ENCODE data around the gene NF2. TPM values are rescaled to one million over a fixed set of nuclear protein-coding genes. Genes with fewer than 3 reads are reported as not detected.
"Not testable (repeated sequence)": the region's sequence is repeated elsewhere in the genome, so short reads cannot be mapped to it uniquely, and the experiment has no call there.

The NF2 gene
- total RNA-seq, 3 donors from 2014 or later: 21.1 to 36.1 (median 31.8) TPM

DNA sequence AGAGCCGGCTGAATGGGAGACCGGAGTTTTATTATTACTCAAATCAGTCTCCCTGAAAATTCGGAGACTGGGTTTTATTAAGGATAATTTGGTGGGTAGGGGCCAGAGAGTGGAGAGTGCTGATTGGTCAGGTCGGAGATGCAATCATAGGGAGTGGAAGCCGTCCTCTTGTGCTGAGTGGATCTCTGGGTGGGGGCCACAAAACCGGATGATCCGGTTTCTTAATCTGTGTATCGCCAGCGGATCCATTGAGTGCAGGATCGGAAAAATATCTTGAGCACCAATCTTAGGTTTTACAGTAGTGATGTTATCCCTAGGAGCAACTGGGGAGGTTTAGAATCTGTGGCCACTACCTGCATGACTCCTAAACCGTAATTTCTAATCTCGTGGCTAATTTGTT lies 21.6 kb upstream of the NF2 start:
- no peak for DNase-seq (ENCODE audit: low spot score in 2 of 2)
- intact Hi-C loops (cut with DNase I; ENCODE audit: low total_unique reads): no loop called here
- H3K36me3 ChIP-seq: no peaks in the 10 kb centered on the region
- H3K27me3 ChIP-seq: no peaks in the 10 kb centered on the region
- H3K4me1 ChIP-seq: no peaks in the 10 kb centered on the region
- TF ChIP-seq, protein P1, sequence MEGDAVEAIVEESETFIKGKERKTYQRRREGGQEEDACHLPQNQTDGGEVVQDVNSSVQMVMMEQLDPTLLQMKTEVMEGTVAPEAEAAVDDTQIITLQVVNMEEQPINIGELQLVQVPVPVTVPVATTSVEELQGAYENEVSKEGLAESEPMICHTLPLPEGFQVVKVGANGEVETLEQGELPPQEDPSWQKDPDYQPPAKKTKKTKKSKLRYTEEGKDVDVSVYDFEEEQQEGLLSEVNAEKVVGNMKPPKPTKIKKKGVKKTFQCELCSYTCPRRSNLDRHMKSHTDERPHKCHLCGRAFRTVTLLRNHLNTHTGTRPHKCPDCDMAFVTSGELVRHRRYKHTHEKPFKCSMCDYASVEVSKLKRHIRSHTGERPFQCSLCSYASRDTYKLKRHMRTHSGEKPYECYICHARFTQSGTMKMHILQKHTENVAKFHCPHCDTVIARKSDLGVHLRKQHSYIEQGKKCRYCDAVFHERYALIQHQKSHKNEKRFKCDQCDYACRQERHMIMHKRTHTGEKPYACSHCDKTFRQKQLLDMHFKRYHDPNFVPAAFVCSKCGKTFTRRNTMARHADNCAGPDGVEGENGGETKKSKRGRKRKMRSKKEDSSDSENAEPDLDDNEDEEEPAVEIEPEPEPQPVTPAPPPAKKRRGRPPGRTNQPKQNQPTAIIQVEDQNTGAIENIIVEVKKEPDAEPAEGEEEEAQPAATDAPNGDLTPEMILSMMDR (IDR thresholded peaks at IDR 0.05): no peak
- TF ChIP-seq POLR2A (IDR thresholded peaks at IDR 0.05): no peak
- TF ChIP-seq POLR2AphosphoS5 (IDR thresholded peaks at IDR 0.05): no peak
- H3K27ac ChIP-seq: peak overlapping the region in 1 of 2 donors; percentile 89
- H3K9me3 ChIP-seq: no peaks in the 10 kb centered on the region
- peak overlapping the region in 2 of 3 donors; percentile 70 to 88 for H3K4me3 ChIP-seq

DNA sequence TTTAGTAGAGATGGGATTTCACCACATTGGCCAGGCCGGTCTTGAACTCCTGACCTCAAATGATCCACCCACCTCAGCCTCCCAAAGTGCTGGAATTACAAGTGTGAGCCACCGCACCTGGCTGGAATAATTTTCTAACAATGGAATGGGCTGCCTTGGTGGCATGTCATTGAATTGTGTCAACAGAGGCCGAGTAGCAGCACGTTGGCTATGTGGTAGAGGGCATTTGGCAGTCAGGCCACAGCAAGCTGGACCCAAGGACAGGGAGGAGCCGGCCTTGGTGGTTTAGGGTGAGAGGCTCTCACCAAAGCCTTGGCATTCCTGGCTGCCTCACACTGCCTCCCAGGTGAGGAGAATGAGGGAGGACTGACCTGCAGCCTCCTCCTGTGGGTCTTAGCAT lies 18.5 kb upstream of the NF2 start:
- H3K4me3 ChIP-seq: no peak overlapping the region
- no peaks in the 10 kb centered on the region for H3K36me3 ChIP-seq
- intact Hi-C loops (cut with DNase I; ENCODE audit: low total_unique reads): no loop called here
- H3K27me3 ChIP-seq: no peaks in the 10 kb centered on the region
- DNase-seq (ENCODE audit: low spot score in 2 of 2): no peak
- no peaks in the 10 kb centered on the region for H3K4me1 ChIP-seq
- H3K27ac ChIP-seq: no peak overlapping the region
- H3K9me3 ChIP-seq: no peaks in the 10 kb centered on the region
- TF ChIP-seq POLR2AphosphoS5 (IDR thresholded peaks at IDR 0.05): no peak
- TF ChIP-seq, protein P1 (IDR thresholded peaks at IDR 0.05): no peak
- TF ChIP-seq POLR2A (IDR thresholded peaks at IDR 0.05): no peak

DNA sequence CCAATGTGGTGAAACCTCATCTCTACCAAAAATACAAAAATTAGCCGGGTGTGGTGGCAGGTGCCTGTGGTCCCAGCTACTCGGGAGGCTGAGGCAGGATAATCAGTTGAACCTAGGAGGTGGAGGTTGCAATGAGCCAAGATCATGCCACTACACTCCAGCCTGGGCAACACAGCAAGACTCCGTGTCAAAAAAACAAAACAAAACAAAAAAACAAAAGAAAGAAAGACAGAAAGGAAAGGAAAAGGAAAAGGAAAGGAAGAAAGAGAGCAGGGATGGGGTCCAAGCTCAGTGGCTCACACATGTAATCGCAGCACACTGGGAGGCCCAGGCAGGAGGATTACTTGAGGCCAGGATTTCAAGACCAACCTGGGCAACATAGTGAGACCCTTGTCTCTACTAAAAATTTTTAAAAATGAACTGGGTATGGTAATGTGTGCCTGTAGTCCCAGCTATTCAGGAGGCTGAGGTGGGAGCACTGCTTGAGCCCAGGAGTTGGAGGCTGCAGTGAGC lies 17.2 kb upstream of the NF2 start:
- H3K9me3 ChIP-seq; H3K27ac ChIP-seq; H3K4me1 ChIP-seq; H3K4me3 ChIP-seq; H3K36me3 ChIP-seq; DNase-seq (ENCODE audit: low spot score in 2 of 2); H3K27me3 ChIP-seq; intact Hi-C loops (cut with DNase I; ENCODE audit: low total_unique reads): not testable (repeated sequence)

DNA sequence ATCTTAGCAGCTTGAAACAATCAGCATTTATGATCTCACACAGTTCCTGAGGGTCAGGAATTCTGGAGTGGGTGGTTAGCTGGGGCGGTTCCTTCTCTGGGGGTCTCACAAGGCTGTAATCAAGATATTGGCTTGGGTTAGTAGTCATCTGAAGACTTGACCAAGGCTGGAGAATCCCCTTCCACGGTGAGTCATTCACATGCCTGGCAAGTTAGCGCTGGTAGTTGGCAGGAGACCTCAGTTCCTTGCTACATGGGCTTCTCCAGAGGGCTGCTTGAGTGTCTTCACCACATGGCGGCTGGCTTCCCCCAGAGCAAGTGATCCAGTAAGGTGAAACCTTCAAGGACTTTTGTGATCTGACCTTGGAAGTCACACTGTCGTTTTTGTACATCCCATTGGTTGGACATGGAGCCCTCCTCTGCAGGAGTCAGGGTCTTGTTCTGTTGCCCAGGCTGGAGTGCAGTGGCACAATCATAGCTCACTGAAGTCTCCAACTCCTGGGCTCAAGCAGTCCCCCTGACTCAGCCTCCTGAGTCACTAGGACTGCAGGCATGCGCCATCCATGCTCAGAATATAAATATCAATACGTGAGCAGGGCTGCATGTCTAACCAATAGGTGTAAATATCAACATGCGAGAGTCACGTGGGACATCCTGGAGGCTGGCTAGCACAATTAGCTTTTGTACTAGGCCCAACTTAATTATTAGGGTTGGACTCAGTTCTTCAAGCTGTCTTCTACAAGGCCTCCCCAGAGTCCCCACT lies 15.3 kb upstream of the NF2 start:
- no peak for DNase-seq (ENCODE audit: low spot score in 2 of 2)
- H3K27ac ChIP-seq: no peak overlapping the region
- no peaks in the 10 kb centered on the region for H3K4me1 ChIP-seq
- no peaks in the 10 kb centered on the region for H3K9me3 ChIP-seq
- no peaks in the 10 kb centered on the region for H3K27me3 ChIP-seq
- no peaks in the 10 kb centered on the region for H3K36me3 ChIP-seq
- intact Hi-C loops (cut with DNase I; ENCODE audit: low total_unique reads): no loop called here
- TF ChIP-seq, protein P1 (IDR thresholded peaks at IDR 0.05): no peak
- TF ChIP-seq POLR2AphosphoS5 (IDR thresholded peaks at IDR 0.05) (no peak), POLR2A (IDR thresholded peaks at IDR 0.05) (no peak)
- no peak overlapping the region for H3K4me3 ChIP-seq

DNA sequence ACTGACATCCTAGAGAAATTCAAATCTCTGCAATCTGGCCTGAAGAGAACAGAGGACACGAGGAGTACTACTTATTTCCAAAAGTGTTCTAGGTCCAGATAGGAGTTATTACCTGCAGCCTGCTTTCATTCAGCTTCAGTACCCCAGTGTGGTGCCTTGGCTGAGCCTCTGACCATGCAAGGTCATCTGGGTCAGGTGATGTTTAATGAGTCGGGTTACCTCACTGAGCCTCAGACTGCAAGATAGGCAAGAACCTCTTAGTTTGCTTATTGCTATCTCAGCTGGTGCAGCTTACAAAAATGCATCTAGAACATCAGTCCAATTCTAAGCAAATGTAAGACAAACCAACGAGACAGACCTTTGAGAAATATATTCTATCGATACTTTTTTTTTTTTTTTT lies 9.5 kb upstream of the NF2 start:
- Histone ChIP-seq H3K4me1 (no peaks in the 10 kb centered on the region), H3K36me3 (no peaks in the 10 kb centered on the region), H3K4me3 (no peak overlapping the region), H3K9me3 (no peaks in the 10 kb centered on the region), H3K27me3 (no peaks in the 10 kb centered on the region), H3K27ac (no peak overlapping the region)
- intact Hi-C loops (cut with DNase I; ENCODE audit: low total_unique reads): no loop called here
- TF ChIP-seq POLR2A (IDR thresholded peaks at IDR 0.05): no peak
- TF ChIP-seq POLR2AphosphoS5 (IDR thresholded peaks at IDR 0.05): no peak
- DNase-seq (ENCODE audit: low spot score in 2 of 2): no peak

DNA sequence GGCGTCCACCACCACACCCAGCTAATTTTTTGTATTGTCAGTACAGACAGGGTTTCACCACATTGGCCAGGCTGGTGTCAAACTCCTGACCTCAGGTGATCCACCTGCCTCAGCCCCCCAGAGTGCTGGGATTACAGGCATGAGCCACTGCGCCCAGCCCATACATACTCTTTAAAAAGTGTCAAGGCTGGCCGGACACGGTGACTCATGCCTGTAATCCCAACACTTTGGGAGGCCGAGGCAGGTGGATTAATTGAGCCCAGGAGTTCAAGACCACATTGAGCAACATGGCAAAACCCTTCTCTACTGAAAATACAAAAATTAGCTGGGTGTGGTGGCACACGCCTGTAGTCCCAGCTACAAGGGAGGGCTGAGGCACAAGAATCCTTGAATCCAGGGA lies 9.0 kb upstream of the NF2 start:
- H3K27me3 ChIP-seq; H3K36me3 ChIP-seq; intact Hi-C loops (cut with DNase I; ENCODE audit: low total_unique reads); H3K9me3 ChIP-seq; H3K4me1 ChIP-seq; H3K27ac ChIP-seq; H3K4me3 ChIP-seq; DNase-seq (ENCODE audit: low spot score in 2 of 2): not testable (repeated sequence)

Measured in breast epithelium (tissue), 4 donors.